Smooth muscle cell (in vitro differentiated cells): ENCODE measurements around the gene HAUS8. TPM values are rescaled to one million over a fixed set of nuclear protein-coding genes. Genes with fewer than 3 reads are reported as not detected.
A peak's percentile ranks its signal among the peaks of the same experiment; 100 is the strongest.
"Not testable (repeated sequence)": the region's sequence is repeated elsewhere in the genome, so short reads cannot be mapped to it uniquely, and the experiment has no call there.

Experiments
- DNase-seq: peaks from one replicate; lab custom pipeline; 2025; ENCODE audit not compliant: unreplicated experiment; lab: John Stamatoyannopoulos, UW
- H2AFZ ChIP-seq: fragments of 200-600 bp; sonication (generic); 2 replicates; pipeline ENCODE4 v1.6.0; 2016; ENCODE audit warnings: antibody characterized with exemption, low read depth, mild to moderate bottlenecking
- H3F3A ChIP-seq: fragments of 200-600 bp; sonication (generic); 2 replicates; pipeline ENCODE4 v1.6.0; 2017; ENCODE audit warnings: antibody characterized with exemption, low read depth
- H3K27ac ChIP-seq: fragments of 200-600 bp; sonication (generic); 2 replicates; pipeline ENCODE4 v1.5.1; 2016; ENCODE audit warnings: low read depth, mild to moderate bottlenecking
- H3K27me3 ChIP-seq: fragments of 200-600 bp; sonication (generic); 2 replicates; pipeline ENCODE4 v1.6.1; 2016; ENCODE audit warnings: low read depth, mild to moderate bottlenecking
- H3K36me3 ChIP-seq: fragments of 200-600 bp; sonication (generic); 2 replicates; pipeline ENCODE4 v1.5.1; 2016; ENCODE audit warnings: low read depth
- H3K4me1 ChIP-seq: fragments of 200-600 bp; sonication (generic); 2 replicates; pipeline ENCODE4 v1.5.1; 2016; ENCODE audit warnings: low read depth
- H3K4me2 ChIP-seq: fragments of 200-600 bp; sonication (generic); 2 replicates; pipeline ENCODE4 v1.6.0; 2016; ENCODE audit warnings: mild to moderate bottlenecking
- H3K4me3 ChIP-seq: fragments of 200-600 bp; sonication (generic); 2 replicates; pipeline ENCODE4 v1.5.1; 2016; ENCODE audit warnings: mild to moderate bottlenecking
- H3K79me2 ChIP-seq: fragments of 200-600 bp; sonication (generic); 2 replicates; pipeline ENCODE4 v1.6.0; 2016; ENCODE audit warnings: low read depth, mild to moderate bottlenecking
- H3K9ac ChIP-seq: fragments of 200-600 bp; sonication (generic); 2 replicates; pipeline ENCODE4 v1.6.0; 2016; ENCODE audit warnings: low read depth
- H3K9me3 ChIP-seq: fragments of 200-600 bp; sonication (generic); replicated peaks from 2 replicates; pipeline ENCODE4 v1.5.1; 2016; ENCODE audit warnings: low read depth
- H4K20me1 ChIP-seq: fragments of 200-600 bp; sonication (generic); 2 replicates; pipeline ENCODE4 v1.6.0; 2016; ENCODE audit warnings: low read depth
- CTCF ChIP-seq: fragments of 200-600 bp; sonication (generic); IDR thresholded peaks from 2 replicates; pipeline ENCODE4 v1.5.1; 2017; ENCODE audit warnings: borderline replicate concordance, mild to moderate bottlenecking, antibody characterized with exemption; ENCODE audit not compliant: insufficient read depth, poor library complexity, severe bottlenecking
- whole genome bisulfite sequencing: methylation state at CpG from one replicate; pipeline ENCODE4 v1.1.7; 2016; ENCODE audit warnings: low lambda C conversion rate; 5-methylcytosine and 5-hydroxymethylcytosine counted together
- polyA plus RNA-seq: library from polyadenylated mRNA; unstranded; fragments of >200 nt; fragmentation: Nextera tagmentation; extraction: Ambion mirVana; gene quantifications from 2 replicates; pipeline ENCODE4 v1.2.1, GENCODE V29; 2016
- total RNA-seq: library from RNA; depleted of rRNA; stranded (reverse); fragments of >200 nt; gene quantifications from 2 replicates; pipeline ENCODE4 v1.2.3, GENCODE V29; 2014

Gene HAUS8
- total and polyA plus RNA-seq, 2 experiments from 2014 or later, result 6.3 to 7.4 TPM

GRCh38 chr19:17108453-17108784 is 33.2 kb upstream of the HAUS8 start:
- Histone ChIP-seq H3K79me2 (peaks cover 77% of the 10 kb centered on the region), H3F3A (peaks cover 20% of the 10 kb centered on the region), H3K36me3 (no peaks in the 10 kb centered on the region), H4K20me1 (peaks cover 19% of the 10 kb centered on the region), H2AFZ (no peak overlapping the region), H3K4me1 (peaks cover 3% of the 10 kb centered on the region), H3K27ac (peak overlapping the region; percentile 95), H3K9me3 (no peaks in the 10 kb centered on the region), H3K4me3 (no peak overlapping the region), H3K9ac (peak overlapping the region; percentile 69), H3K4me2 (peak overlapping the region; percentile 65), H3K27me3 (no peaks in the 10 kb centered on the region)
- WGBS, result 72% methylated on average over 4 of the region's 4 CpGs
- TF ChIP-seq CTCF, result no peak
- no peak for DNase-seq

GRCh38 chr19:17107546-17108452 is 32.5 kb upstream of the HAUS8 start:
- Histone ChIP-seq H3K36me3 (peaks cover 3% of the 10 kb centered on the region), H3K79me2 (peaks cover 77% of the 10 kb centered on the region), H3K27me3 (no peaks in the 10 kb centered on the region), H3K9me3 (no peaks in the 10 kb centered on the region), H3K27ac (peak overlapping the region; percentile 95), H3K9ac (peak overlapping the region; percentile 80), H3K4me2 (peak overlapping the region; percentile 65), H2AFZ (no peak overlapping the region), H3K4me1 (peaks cover 3% of the 10 kb centered on the region), H3K4me3 (no peak overlapping the region), H4K20me1 (peaks cover 15% of the 10 kb centered on the region), H3F3A (peaks cover 20% of the 10 kb centered on the region)
- no peak for TF ChIP-seq CTCF
- 15% methylated on average over 27 of the region's 27 CpGs for WGBS
- peak; percentile 78 for DNase-seq

GRCh38 chr19:17106964-17107363 is 31.7 kb upstream of the HAUS8 start:
- DNase-seq, H3K9me3 ChIP-seq, H3K4me1 ChIP-seq, H3K4me3 ChIP-seq, H2AFZ ChIP-seq, H3K27me3 ChIP-seq: not testable (repeated sequence)
- Histone ChIP-seq H3F3A (peaks cover 20% of the 10 kb centered on the region), H3K9ac (peak overlapping the region; percentile 80), H3K27ac (peak overlapping the region; percentile 95), H3K4me2 (peak overlapping the region; percentile 65), H4K20me1 (peaks cover 12% of the 10 kb centered on the region), H3K36me3 (peaks cover 10% of the 10 kb centered on the region), H3K79me2 (peaks cover 77% of the 10 kb centered on the region)
- 96% methylated on average over 4 of the region's 4 CpGs for WGBS

GRCh38 chr19:17105556-17105955 is 30.3 kb upstream of the HAUS8 start:
- Histone ChIP-seq H3K27me3 (no peaks in the 10 kb centered on the region), H3K4me2 (no peak overlapping the region), H3K79me2 (peaks cover 77% of the 10 kb centered on the region), H2AFZ (no peak overlapping the region), H3K4me3 (no peak overlapping the region), H3K9me3 (no peaks in the 10 kb centered on the region), H3K27ac (no peak overlapping the region), H4K20me1 (peaks cover 12% of the 10 kb centered on the region), H3F3A (peaks cover 20% of the 10 kb centered on the region), H3K4me1 (peaks cover 3% of the 10 kb centered on the region), H3K36me3 (peaks cover 10% of the 10 kb centered on the region), H3K9ac (no peak overlapping the region)
- 92% methylated on average over 3 of the region's 3 CpGs for WGBS
- no peak for TF ChIP-seq CTCF
- no peak for DNase-seq
